ENCODE results near the gene PCBD2. TPM values are rescaled to one million over a fixed set of nuclear protein-coding genes. Genes with fewer than 3 reads are reported as not detected.

The PCBD2 gene
- total RNA-seq, 1 donor from 2014 or later, result 10.5 TPM

- H3K27me3 Mint-ChIP-seq, result no peaks in the 10 kb centered on the region
- H3K4me3 Mint-ChIP-seq, result no peak overlapping the region
- no peak overlapping the region for H3K27ac Mint-ChIP-seq
- DNase-seq (ENCODE audit: extremely low spot score, unreplicated experiment), result no peak
- H3K4me1 Mint-ChIP-seq (ENCODE audit: unreplicated experiment), result no peaks in the 10 kb centered on the region
- H3K9me3 Mint-ChIP-seq, result no peaks in the 10 kb centered on the region
- H3K36me3 Mint-ChIP-seq, result peaks cover 19% of the 10 kb centered on the region
- TF ChIP-seq CTCF (conservative IDR thresholded peaks at IDR 0.05), result no peak
Observed at GRCh38 chr5:134920848-134921575, 16.1 kb downstream of the PCBD2 start.

- Mint-ChIP-seq H3K4me3 (no peak overlapping the region), H3K27ac (no peak overlapping the region), H3K27me3 (no peaks in the 10 kb centered on the region), H3K4me1 (ENCODE audit: unreplicated experiment) (peaks cover 5% of the 10 kb centered on the region), H3K36me3 (peaks cover 10% of the 10 kb centered on the region), H3K9me3 (no peaks in the 10 kb centered on the region)
- DNase-seq (ENCODE audit: extremely low spot score, unreplicated experiment), result no peak
- TF ChIP-seq CTCF (conservative IDR thresholded peaks at IDR 0.05), result no peak
Observed at GRCh38 chr5:134932508-134932907, 27.6 kb downstream of the PCBD2 start.

- Mint-ChIP-seq H3K27ac (no peak overlapping the region), H3K27me3 (no peaks in the 10 kb centered on the region), H3K4me3 (no peak overlapping the region), H3K36me3 (peaks cover 5% of the 10 kb centered on the region), H3K9me3 (no peaks in the 10 kb centered on the region), H3K4me1 (ENCODE audit: unreplicated experiment) (peaks cover 12% of the 10 kb centered on the region)
- no peak for DNase-seq (ENCODE audit: extremely low spot score, unreplicated experiment)
- no peak for TF ChIP-seq CTCF (conservative IDR thresholded peaks at IDR 0.05)
Observed at GRCh38 chr5:134934202-134934601, 29.3 kb downstream of the PCBD2 start.

GRCh38 chr5:134935711-134936602 lies 31.0 kb downstream of the PCBD2 start:
- no peak overlapping the region for H3K27ac Mint-ChIP-seq

GRCh38 chr5:134937526-134937925 lies 32.6 kb downstream of the PCBD2 start:
- no peak overlapping the region for H3K4me3 Mint-ChIP-seq
- no peak for TF ChIP-seq CTCF (conservative IDR thresholded peaks at IDR 0.05)
- H3K4me1 Mint-ChIP-seq (ENCODE audit: unreplicated experiment), result peaks cover 12% of the 10 kb centered on the region
- no peaks in the 10 kb centered on the region for H3K27me3 Mint-ChIP-seq
- no peak for DNase-seq (ENCODE audit: extremely low spot score, unreplicated experiment)
- no peaks in the 10 kb centered on the region for H3K9me3 Mint-ChIP-seq
- no peak overlapping the region for H3K27ac Mint-ChIP-seq
- peaks cover 9% of the 10 kb centered on the region for H3K36me3 Mint-ChIP-seq

More at GRCh38 chr5:134935711-134936602, 31.0 kb downstream of the PCBD2 start:
- H3K36me3 Mint-ChIP-seq, result peaks cover 9% of the 10 kb centered on the region
- peaks cover 12% of the 10 kb centered on the region for H3K4me1 Mint-ChIP-seq (ENCODE audit: unreplicated experiment)
- no peaks in the 10 kb centered on the region for H3K27me3 Mint-ChIP-seq
- no peak for DNase-seq (ENCODE audit: extremely low spot score, unreplicated experiment)
- no peak overlapping the region for H3K4me3 Mint-ChIP-seq
- no peaks in the 10 kb centered on the region for H3K9me3 Mint-ChIP-seq
- no peak for TF ChIP-seq CTCF (conservative IDR thresholded peaks at IDR 0.05)
